CD14-positive monocyte (primary cell): ENCODE measurements around the gene CRIP2. TPM values are rescaled to one million over a fixed set of nuclear protein-coding genes. Genes with fewer than 3 reads are reported as not detected.

Experiments used
- DNase-seq, 3 donors: peaks; one replicate each; pipeline ENCODE4 v3.0.0-alpha.2; 2011 to 2022
- H2AFZ ChIP-seq: 2 replicates; pipeline ENCODE4 v1.6.0; 2012; ENCODE audit warnings: mild to moderate bottlenecking, low read depth, low read length, inconsistent platforms; ENCODE audit not compliant: insufficient read depth, poor library complexity, severe bottlenecking
- H3K27ac ChIP-seq, 2 donors: 1 replicate in 1 of 2; 2 replicates in 1 of 2; pipeline ENCODE4 v1.5.1; 2012 to 2013; ENCODE audit warnings: low read length in 2 of 2, control low read depth in 1 of 2, inconsistent platforms in 1 of 2, low read depth in 1 of 2, mild to moderate bottlenecking in 1 of 2
- H3K27me3 ChIP-seq, 2 donors: one replicate each; pipeline versions ENCODE4 v1.6.0 to v1.6.1; 2011 to 2013; ENCODE audit warnings: low read length in 2 of 2; ENCODE audit not compliant: control insufficient read depth in 2 of 2, insufficient read depth in 2 of 2
- H3K36me3 ChIP-seq, 2 donors: replicated peaks in 1 of 2; 1 replicate in 1 of 2; 2 replicates in 1 of 2; pipeline versions ENCODE4 v1.5.1 to v1.6.1; 2012 to 2013; ENCODE audit warnings: low read length in 2 of 2, control low read depth in 1 of 2, inconsistent platforms in 1 of 2, mild to moderate bottlenecking in 1 of 2; ENCODE audit not compliant: insufficient read depth in 2 of 2, control insufficient read depth in 1 of 2
- H3K4me1 ChIP-seq, 2 donors: 1 replicate in 1 of 2; 2 replicates in 1 of 2; pipeline versions ENCODE4 v1.5.1 to v1.6.1; 2012 to 2013; ENCODE audit warnings: low read length in 2 of 2, control low read depth in 1 of 2, inconsistent platforms in 1 of 2, mild to moderate bottlenecking in 1 of 2, moderate library complexity in 1 of 2; ENCODE audit not compliant: insufficient read depth in 2 of 2, control insufficient read depth in 1 of 2
- H3K4me2 ChIP-seq: replicated peaks from 2 replicates; pipeline ENCODE3; 2012; ENCODE audit warnings: low read length, moderate library complexity, mild to moderate bottlenecking; ENCODE audit not compliant: poor library complexity, severe bottlenecking; ENCODE audit errors: extremely low read depth
- H3K4me3 ChIP-seq, 3 experiments: fragments of 200-600 bp in 1 of 3; sonication (generic) in 1 of 3; replicated peaks in 1 of 3; 1 replicate in 2 of 3; 2 replicates in 1 of 3; pipeline ENCODE4 v1.5.1; 2011 to 2013; ENCODE audit warnings: low read length in 3 of 3, mild to moderate bottlenecking in 3 of 3, control low read depth in 2 of 3, low read depth in 2 of 3, inconsistent platforms in 1 of 3, moderate library complexity in 1 of 3
- H3K79me2 ChIP-seq: 2 replicates; pipeline ENCODE4 v1.6.0; 2012; ENCODE audit warnings: mild to moderate bottlenecking, control low read depth, inconsistent platforms, low read length, moderate library complexity; ENCODE audit not compliant: insufficient read depth
- H3K9ac ChIP-seq: 2 replicates; pipeline ENCODE4 v1.6.0; 2017; ENCODE audit warnings: low read length, mild to moderate bottlenecking; ENCODE audit not compliant: insufficient read depth, poor library complexity, severe bottlenecking
- H3K9me3 ChIP-seq, 2 donors: replicated peaks in 1 of 2; 1 replicate in 1 of 2; 2 replicates in 1 of 2; pipeline versions ENCODE4 v1.5.1 to v1.6.1; 2012 to 2013; ENCODE audit warnings: low read length in 2 of 2, control low read depth in 1 of 2; ENCODE audit not compliant: control insufficient read depth in 1 of 2, insufficient read depth in 1 of 2
- H4K20me1 ChIP-seq: 2 replicates; pipeline ENCODE4 v1.6.0; 2012; ENCODE audit warnings: mild to moderate bottlenecking, low read length, control low read depth, moderate library complexity; ENCODE audit not compliant: insufficient read depth
- H3K27ac Mint-ChIP-seq, 7 donors: one replicate each; pipeline ENCODE4 v1.8.0; 2020; ENCODE audit warnings: mild to moderate bottlenecking in 7 of 7, mixed read lengths in 7 of 7, moderate library complexity in 6 of 7, inconsistent platforms in 2 of 7
- H3K27me3 Mint-ChIP-seq, 3 donors: one replicate each; pipeline ENCODE4 v1.8.0; 2021 to 2022; ENCODE audit warnings: low read depth in 3 of 3, mild to moderate bottlenecking in 3 of 3, mixed read lengths in 3 of 3, moderate library complexity in 3 of 3, inconsistent platforms in 1 of 3
- H3K36me3 Mint-ChIP-seq, 2 donors: one replicate each; pipeline ENCODE4 v1.8.0; 2020; ENCODE audit warnings: mixed read lengths in 2 of 2, inconsistent platforms in 1 of 2, mild to moderate bottlenecking in 1 of 2
- H3K4me1 Mint-ChIP-seq: one replicate; pipeline ENCODE4 v1.8.0; 2020; ENCODE audit warnings: mild to moderate bottlenecking, mixed read lengths
- H3K4me3 Mint-ChIP-seq, 2 donors: one replicate each; pipeline ENCODE4 v1.8.0; 2020; ENCODE audit warnings: mild to moderate bottlenecking in 2 of 2, mixed read lengths in 2 of 2, moderate library complexity in 1 of 2
- H3K9me3 Mint-ChIP-seq, 7 donors: one replicate each; pipeline ENCODE4 v1.8.0; 2020 to 2022; ENCODE audit warnings: mixed read lengths in 7 of 7, mild to moderate bottlenecking in 6 of 7, moderate library complexity in 6 of 7, inconsistent platforms in 2 of 7
- CTCF ChIP-seq: fragments of 200-600 bp; IDR thresholded peaks from one replicate; pipeline ENCODE4 v1.8.0; 2022; ENCODE audit warnings: antibody characterized with exemption, mild to moderate bottlenecking
- WGBS: methylation state at CpG from one replicate; pipeline ENCODE4 v1.1.5; 2013; ENCODE audit warnings: missing lambda C conversion rate; ENCODE audit not compliant: insufficient coverage; 5-methylcytosine and 5-hydroxymethylcytosine counted together
- intact Hi-C, 2 donors: fragments of 100-400 bp; cut with micrococcal nuclease; formaldehyde crosslinking; loops; one replicate each; pipeline versions ENCODE4 v1.15.0 to v1.15.1; 2023
- polyA plus RNA-seq, 3 donors: library from polyadenylated mRNA; depleted of rRNA in 1 of 3; unstranded in 2 of 3; stranded (reverse) in 1 of 3; fragments of 300-500 nt in 2 of 3; fragments of >200 nt in 1 of 3; fragmentation: Illumina TruSeq in 2 of 3; gene quantifications; 1 replicate in 2 of 3; 2 replicates in 1 of 3; pipeline ENCODE4 v1.2.3, GENCODE V29; 2012 to 2021

Gene CRIP2
- polyA plus RNA-seq, 3 donors: 2.1 to 4.0 (median 3.3) TPM

DNA sequence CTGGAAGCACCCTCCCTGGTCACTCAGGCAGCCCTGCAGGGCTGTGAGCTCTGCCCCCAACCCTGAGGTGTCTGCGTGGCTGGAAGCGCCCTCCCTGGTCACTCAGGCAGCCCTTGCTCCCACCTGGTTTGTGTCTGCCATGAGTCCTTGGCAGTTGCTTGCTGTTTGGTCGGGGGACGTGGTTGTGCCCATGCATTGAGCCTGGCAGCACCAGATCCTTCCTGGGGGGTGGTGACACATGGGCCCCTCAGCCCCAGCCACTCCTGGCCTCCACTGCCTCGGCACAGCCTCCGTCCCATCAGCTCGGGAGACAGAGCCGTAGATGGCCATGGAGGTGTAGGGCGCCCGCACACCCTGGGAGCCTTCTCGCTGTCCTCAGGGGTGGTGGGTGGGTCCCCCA is 35.4 kb upstream of the CRIP2 start:
- Mint-ChIP-seq H3K27ac (no peak overlapping the region), H3K4me3 (no peak overlapping the region), H3K9me3 (no peaks in the 10 kb centered on the region), H3K36me3 (peaks cover 18 to 56% of the 10 kb centered on the region in 2 donors), H3K4me1 (peaks cover 7% of the 10 kb centered on the region), H3K27me3 (peaks cover 0 to 3% (median 0%) of the 10 kb centered on the region in 3 donors)
- Histone ChIP-seq H2AFZ (no peak overlapping the region), H3K27ac (no peak overlapping the region), H3K4me1 (no peaks in the 10 kb centered on the region), H3K9ac (no peak overlapping the region), H3K27me3 (no peaks in the 10 kb centered on the region), H3K4me2 (no peak overlapping the region), H4K20me1 (peaks cover 53% of the 10 kb centered on the region), H3K79me2 (peaks cover 36% of the 10 kb centered on the region), H3K9me3 (no peaks in the 10 kb centered on the region), H3K4me3 (no peak overlapping the region), H3K36me3 (peaks cover 16 to 45% of the 10 kb centered on the region in 2 donors)
- 95% methylated on average over 5 of the region's 11 CpGs for WGBS
- no peak for TF ChIP-seq CTCF
- intact Hi-C loops: no loop called here
- DNase-seq: no peak

GRCh38 chr14:105439710-105440553 is 34.7 kb upstream of the CRIP2 start:
- no peak overlapping the region for H3K4me3 ChIP-seq
- peaks cover 2% of the 10 kb centered on the region for H3K4me1 Mint-ChIP-seq
- DNase-seq: no peak
- H4K20me1 ChIP-seq: peaks cover 51% of the 10 kb centered on the region
- peaks cover 16 to 46% of the 10 kb centered on the region in 2 donors for H3K36me3 ChIP-seq
- H3K9me3 ChIP-seq: no peaks in the 10 kb centered on the region
- intact Hi-C loops: loop anchor here in 1 of 2 donors (10.0 kb wide), 1 partner anchor 85 kb away; the partner anchor contains the start of gene TMEM121
- peaks cover 34% of the 10 kb centered on the region for H3K79me2 ChIP-seq
- 96% methylated on average over 33 of the region's 33 CpGs for WGBS
- TF ChIP-seq CTCF: no peak
- H3K9ac ChIP-seq: no peak overlapping the region
- H3K27me3 ChIP-seq: no peaks in the 10 kb centered on the region
- no peak overlapping the region for H3K4me2 ChIP-seq
- H3K4me3 Mint-ChIP-seq: no peak overlapping the region
- H3K27ac Mint-ChIP-seq: peak overlapping the region in 1 of 7 donors; percentile 10
- H3K36me3 Mint-ChIP-seq: peaks cover 18 to 56% of the 10 kb centered on the region in 2 donors
- H3K27ac ChIP-seq: no peak overlapping the region
- no peak overlapping the region for H2AFZ ChIP-seq
- peaks cover 0 to 3% (median 0%) of the 10 kb centered on the region in 3 donors for H3K27me3 Mint-ChIP-seq
- no peaks in the 10 kb centered on the region for H3K4me1 ChIP-seq
- H3K9me3 Mint-ChIP-seq: no peaks in the 10 kb centered on the region
